ENCODE data around the gene PRODH. TPM values are rescaled to one million over a fixed set of nuclear protein-coding genes. Genes with fewer than 3 reads are reported as not detected.
"Not testable (repeated sequence)": the region's sequence is repeated elsewhere in the genome, so short reads cannot be mapped to it uniquely, and the experiment has no call there.

The PRODH gene
- total RNA-seq, 1 experiment from 2014 or later, result 0.40 TPM

- not testable (repeated sequence) for DNase-seq (ENCODE audit: extremely low read depth, low read depth)
Measured at GRCh38 chr22:18914558-18914957, 21.5 kb downstream of the PRODH start.

DNA sequence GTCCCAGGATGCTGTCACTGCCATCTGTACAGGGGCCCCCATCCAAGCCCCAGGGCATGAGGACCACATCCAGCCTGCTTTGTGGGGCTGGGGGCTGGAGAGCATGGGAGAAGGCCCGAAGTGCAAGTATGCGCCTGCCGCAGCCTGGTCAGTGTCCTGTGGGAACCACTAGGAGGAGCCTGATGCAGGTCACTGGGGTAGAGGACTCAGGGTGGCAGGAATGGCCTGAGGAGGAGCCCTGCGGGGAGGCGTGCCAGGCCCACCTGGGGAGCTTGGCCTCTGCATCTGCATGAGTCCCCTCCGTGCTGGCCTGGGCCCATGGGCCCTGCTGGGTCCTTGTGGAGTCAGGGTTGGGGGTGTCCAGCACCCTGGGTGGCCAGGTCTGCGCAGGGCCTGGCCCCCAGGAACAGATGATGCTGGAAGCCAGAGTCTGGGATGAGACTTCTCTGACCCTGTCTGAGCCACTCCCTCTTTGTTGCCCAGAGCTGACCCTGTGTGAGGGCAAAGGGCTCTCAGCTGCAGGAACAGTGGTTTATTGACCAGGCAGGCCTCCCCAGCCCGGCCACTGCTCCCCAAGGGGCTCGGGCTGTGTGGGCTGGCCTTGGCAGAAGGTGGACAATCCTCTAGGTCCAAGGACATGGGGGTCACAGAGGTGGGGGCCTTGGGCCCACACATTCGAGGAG, 23.7 kb downstream of the PRODH start:
- DNase-seq (ENCODE audit: extremely low read depth, low read depth), result not testable (repeated sequence)

DNA sequence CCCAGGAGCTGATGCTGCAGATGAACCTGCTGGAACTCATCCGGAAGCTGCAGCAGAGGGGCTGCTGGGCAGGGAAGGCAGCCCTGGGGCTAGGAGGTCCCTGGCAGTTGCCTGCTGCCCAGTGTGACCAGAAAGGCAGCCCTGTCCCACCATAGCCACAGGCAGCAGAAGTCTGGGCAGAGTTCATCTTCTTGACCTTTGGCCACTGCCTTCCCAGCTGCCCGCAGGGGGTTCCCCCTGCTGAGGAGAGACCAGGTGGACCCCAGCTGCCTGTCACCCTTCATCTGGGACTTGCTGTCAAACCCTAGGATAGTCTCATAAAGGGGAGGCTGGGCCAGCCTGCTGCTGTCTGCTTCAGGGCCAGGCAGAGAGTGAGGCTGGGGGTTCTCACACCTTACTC, 24.6 kb downstream of the PRODH start:
- DNase-seq (ENCODE audit: extremely low read depth, low read depth), result not testable (repeated sequence)

DNA sequence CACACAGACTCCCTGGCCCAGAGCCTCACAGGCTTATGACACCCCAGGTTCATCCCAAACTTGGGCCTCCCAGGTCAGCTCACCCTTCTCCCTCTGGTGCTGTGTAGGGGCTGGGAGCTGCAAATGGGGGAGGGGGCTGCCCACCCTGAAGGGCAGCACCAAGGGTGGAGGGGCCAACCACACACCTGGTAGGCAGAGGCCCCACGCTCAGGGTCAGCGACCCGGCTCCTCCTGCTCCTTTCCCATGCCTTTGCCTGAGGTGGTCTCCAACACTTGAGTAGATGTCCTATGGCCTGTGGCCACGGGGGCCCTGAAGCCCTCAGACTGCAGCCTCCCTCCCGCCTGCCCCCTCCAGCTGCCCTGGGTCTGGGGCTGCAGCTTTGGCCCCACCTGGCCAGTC, 26.5 kb downstream of the PRODH start:
- DNase-seq (ENCODE audit: extremely low read depth, low read depth), result no peak

- DNase-seq (ENCODE audit: extremely low read depth, low read depth), result no peak
Measured at GRCh38 chr22:18906896-18907295, 29.2 kb downstream of the PRODH start.

DNA sequence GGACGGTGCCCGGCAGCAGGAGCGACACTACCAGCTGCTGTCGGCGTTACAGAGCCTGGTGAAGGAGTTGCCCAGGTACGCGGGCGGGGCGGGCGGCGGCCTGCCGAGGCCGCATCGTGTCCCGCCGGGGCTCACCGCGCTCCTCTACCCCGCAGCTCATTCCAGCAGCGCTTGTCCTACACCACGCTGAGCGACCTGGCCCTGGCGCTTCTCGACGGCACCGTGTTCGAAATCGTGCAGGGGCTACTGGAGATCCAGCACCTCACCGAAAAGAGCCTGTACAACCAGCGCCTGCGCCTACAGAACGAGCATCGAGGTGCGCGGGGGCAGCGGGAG, 29.7 kb downstream of the PRODH start:
- DNase-seq (ENCODE audit: extremely low read depth, low read depth), result not testable (repeated sequence)

DNA sequence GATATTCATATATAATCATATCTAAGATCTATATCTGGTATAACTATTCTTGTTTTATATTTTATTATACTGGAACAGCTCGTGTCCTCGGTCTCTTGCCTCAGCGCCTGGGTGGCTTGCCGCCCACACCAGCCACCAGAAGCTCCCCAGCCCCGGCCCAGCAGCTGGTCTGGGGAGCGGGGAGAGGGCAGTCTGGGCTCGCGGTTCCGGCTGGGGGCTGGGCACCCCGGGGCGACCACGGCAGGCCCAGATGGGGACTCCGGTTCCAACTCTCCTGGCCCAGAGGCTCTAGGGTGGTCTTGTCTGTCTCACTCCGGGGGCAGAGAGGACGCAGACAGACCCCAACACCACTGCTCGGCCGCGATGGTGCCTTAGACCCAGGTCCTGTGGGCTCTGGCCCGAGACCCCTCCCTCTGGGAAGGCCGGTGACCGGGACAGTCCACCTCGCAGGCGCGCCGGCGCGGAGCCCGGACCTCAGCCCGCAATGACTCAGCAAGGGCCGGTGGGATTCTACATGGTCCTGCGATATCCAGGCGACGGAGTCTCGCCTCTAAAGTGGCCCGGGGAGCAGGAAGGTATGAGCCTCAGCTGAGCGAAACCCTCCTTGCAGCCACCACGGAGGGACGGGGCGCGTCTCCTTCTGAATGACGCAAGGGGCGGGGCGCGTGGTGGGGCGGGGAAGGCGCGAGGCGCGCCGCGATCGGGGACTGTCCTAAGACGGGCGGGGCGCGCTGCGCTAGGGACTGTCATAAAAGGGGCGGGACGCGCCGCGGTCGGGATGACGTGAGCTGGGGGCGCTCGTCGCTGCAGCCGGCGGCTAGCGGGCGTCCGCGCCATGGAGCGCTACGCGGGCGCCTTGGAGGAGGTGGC, 30.3 kb downstream of the PRODH start, which contains the start of gene DGCR6:
Gene DGCR6, plus strand, starts transcription at position 781 of the 870 bp plus-strand sequence. Its CDS starts 55 bp downstream, at position 836.
- DNase-seq (ENCODE audit: extremely low read depth, low read depth), result no peak

DNA sequence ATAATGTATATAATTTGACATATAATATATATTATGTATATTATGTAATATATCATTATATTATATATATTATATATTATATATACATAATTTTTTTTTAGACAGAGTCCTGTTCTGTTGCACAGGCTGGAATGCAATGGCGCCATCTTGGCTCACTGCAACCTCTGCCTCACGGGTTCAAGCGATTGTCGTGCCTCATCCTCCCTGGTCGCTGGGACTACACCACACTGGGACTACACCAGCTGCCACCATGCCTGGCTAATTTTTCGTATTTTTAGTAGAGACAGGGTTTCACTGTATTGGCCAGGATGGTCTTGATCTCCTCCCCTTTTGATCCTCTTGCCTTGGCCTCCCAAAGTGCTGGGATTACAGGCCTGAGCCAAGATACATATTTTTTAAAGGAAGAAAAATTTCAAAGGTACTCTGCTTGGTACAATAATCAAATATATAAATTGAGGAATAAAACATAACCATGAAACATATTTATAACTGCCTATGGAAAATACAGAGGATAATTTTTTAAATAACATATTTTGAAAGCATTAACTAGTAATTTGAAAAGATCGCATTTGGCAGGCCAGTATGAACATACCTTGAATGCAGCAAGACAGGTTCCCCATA, 39.9 kb downstream of the PRODH start:
- DNase-seq (ENCODE audit: extremely low read depth, low read depth), result not testable (repeated sequence)

- not testable (repeated sequence) for DNase-seq (ENCODE audit: extremely low read depth, low read depth)
Measured at GRCh38 chr22:18893775-18894174, 42.3 kb downstream of the PRODH start.

DNA sequence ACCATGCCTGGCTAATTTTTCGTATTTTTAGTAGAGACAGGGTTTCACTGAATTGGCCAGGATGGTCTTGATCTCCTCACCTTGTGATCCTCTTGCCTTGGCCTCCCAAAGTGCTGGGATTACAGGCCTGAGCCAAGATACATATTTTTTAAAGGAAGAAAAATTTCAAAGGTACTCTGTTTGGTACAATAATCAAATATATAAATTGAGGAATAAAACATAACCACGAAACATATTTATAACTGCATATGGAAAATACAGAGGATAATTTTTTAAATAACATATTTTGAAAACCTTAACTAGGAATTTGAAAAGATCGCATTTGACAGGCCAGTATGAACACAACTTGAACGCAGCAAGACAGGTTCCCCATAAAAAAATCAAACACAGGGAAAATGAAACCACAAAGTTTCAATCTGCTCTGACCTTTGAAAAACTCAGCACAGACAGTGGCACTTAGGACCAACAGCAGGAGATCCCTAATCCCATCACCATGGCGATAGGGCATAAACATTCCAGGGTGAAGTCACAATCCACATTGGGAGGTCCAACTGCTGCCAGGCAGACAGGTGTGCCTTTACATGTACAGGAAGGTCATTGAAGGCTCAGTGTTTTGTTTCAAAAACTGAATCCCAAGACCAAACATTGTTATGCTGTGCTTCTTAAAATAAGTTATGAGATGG, 45.4 kb downstream of the PRODH start:
- not testable (repeated sequence) for DNase-seq (ENCODE audit: extremely low read depth, low read depth)

GRCh38 chr22:18888115-18888514, 48.0 kb downstream of the PRODH start:
- DNase-seq (ENCODE audit: extremely low read depth, low read depth), result no peak

DNA sequence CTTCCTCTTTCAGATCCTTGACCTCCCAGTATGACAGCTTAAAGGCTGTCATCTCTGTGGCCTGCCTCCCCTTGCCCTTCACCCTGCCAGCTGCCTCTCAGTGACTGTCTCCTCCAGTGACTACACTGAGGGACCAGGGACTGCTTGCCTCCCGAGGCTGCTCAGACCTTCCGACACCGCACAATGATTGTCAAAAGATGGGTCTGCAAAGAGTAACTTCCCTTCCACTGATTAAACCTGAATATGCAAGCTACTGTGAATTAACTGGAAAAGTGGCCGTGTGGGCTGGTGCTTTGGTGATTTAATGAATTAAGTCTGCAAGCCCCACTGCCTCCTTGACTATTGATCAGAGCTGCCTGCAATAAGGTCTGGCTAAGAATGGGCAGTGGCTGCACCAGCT, 51.6 kb downstream of the PRODH start:
- not testable (repeated sequence) for DNase-seq (ENCODE audit: extremely low read depth, low read depth)

DNA sequence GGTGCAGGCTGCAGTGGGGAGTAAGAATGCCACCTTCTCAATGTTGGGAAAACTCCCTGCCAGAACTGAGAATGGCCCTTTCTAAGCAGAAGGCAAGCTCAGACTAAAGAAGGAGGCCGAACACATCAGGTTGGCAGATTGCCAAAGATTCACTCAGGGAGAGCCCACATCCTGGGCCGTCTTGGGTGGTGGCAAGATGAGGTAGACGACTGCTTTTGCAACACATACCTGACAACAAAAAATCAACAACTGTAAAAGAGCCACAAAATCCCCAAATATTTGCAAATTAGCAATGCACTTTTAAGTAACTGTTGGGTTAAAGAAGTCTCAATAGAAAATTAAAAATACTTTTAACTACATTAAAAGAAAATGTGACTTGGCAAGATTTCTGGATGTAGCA, 54.8 kb downstream of the PRODH start:
- DNase-seq (ENCODE audit: extremely low read depth, low read depth), result not testable (repeated sequence)

Other genes with a start within 250 kb of the PRODH start
- gene DGCR6, start 30.0 kb downstream of the PRODH start, total RNA-seq (2014; rRNA removed; shearing (Covaris generic)), result 0.35 and 3.0 TPM in 2 replicates
- 15.0 and 16.7 TPM in 2 replicates for gene DGCR2, start 186.1 kb upstream of the PRODH start, total RNA-seq (2014; rRNA removed; shearing (Covaris generic))
- not detected in 2 replicates for gene TSSK2, start 195.0 kb upstream of the PRODH start, total RNA-seq (2014; rRNA removed; shearing (Covaris generic))
- gene ESS2, start 208.4 kb upstream of the PRODH start, total RNA-seq (2014; rRNA removed; shearing (Covaris generic)), result 7.3 and 7.8 TPM in 2 replicates
- not detected in 2 replicates for gene GSC2, start 214.0 kb upstream of the PRODH start, total RNA-seq (2014; rRNA removed; shearing (Covaris generic))
- 34.6 and 42.3 TPM in 2 replicates for gene SLC25A1, start 242.4 kb upstream of the PRODH start, total RNA-seq (2014; rRNA removed; shearing (Covaris generic))

All from NCI-H460 (cell line).